SK-N-SH (cell line): Measurements from ENCODE around the gene NPIPB9.
"Not testable (repeated sequence)": the region's sequence is repeated elsewhere in the genome, so short reads cannot be mapped to it uniquely, and the experiment has no call there.

ENCODE experiments used
- EP300 ChIP-seq, 2 experiments: IDR thresholded peaks; 2 replicates each; pipeline versions ENCODE4 v1.4.0 to v1.6.1; 2012; ENCODE audit warnings: borderline replicate concordance in 1 of 2, low read depth in 1 of 2, low read length in 1 of 2
- GABPA ChIP-seq: IDR thresholded peaks from 2 replicates; pipeline ENCODE4 v1.4.0; 2012; ENCODE audit warnings: low read depth, mild to moderate bottlenecking
- PBX3 ChIP-seq: IDR thresholded peaks from 2 replicates; pipeline ENCODE4; 2012
- POLR2AphosphoS5 ChIP-seq: IDR thresholded peaks from 2 replicates; pipeline ENCODE4 v1.6.1; 2012; ENCODE audit warnings: low read depth, low read length
- TCF12 ChIP-seq: IDR thresholded peaks from 2 replicates; pipeline ENCODE4 v1.4.0; 2012
- TF ChIP-seq, protein P1 (sequence below): fragments of 200-600 bp; sonication (generic); IDR thresholded peaks from 2 replicates; pipeline ENCODE4 v1.6.1; 2017; ENCODE audit warnings: antibody characterized with exemption, mild to moderate bottlenecking, moderate library complexity
- TF ChIP-seq, protein P2 (sequence below): fragments of 150-350 bp; IDR thresholded peaks from 2 replicates; pipeline ENCODE4 v1.6.1; 2017; ENCODE audit warnings: antibody characterized with exemption, low read length, low read depth, borderline replicate concordance
- TF ChIP-seq, protein P3 (sequence below): IDR thresholded peaks from 2 replicates; pipeline ENCODE4 v1.6.1; 2012; ENCODE audit warnings: mild to moderate bottlenecking, low read depth, low read length, moderate library complexity

DNA sequence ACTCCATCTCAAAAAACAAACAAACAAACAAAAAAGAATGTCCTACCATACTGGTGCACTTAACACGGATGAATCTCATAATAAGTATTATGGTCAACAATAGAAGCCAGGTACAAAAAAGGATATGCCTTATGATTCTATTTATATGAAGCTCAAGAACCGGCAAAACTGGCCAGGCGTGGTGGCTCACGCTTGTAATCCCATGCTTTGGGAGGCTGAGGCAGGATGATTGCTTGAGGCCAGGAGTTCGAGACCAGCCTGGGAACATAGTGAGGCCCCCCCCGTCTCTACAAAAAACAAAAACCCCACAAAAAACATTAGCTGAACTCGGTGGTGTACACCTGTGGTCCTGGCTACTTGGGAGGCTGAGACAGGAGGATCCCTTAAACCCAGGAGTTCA is 47.3 kb upstream of the NPIPB9 start:
- TF ChIP-seq PBX3; EP300 (IDR thresholded peaks at IDR 0.05; ENCODE audit: borderline replicate concordance in 1 of 2, low read depth in 1 of 2, low read length in 1 of 2); POLR2AphosphoS5; GABPA; TCF12: not testable (repeated sequence)
- TF ChIP-seq, protein P1, sequence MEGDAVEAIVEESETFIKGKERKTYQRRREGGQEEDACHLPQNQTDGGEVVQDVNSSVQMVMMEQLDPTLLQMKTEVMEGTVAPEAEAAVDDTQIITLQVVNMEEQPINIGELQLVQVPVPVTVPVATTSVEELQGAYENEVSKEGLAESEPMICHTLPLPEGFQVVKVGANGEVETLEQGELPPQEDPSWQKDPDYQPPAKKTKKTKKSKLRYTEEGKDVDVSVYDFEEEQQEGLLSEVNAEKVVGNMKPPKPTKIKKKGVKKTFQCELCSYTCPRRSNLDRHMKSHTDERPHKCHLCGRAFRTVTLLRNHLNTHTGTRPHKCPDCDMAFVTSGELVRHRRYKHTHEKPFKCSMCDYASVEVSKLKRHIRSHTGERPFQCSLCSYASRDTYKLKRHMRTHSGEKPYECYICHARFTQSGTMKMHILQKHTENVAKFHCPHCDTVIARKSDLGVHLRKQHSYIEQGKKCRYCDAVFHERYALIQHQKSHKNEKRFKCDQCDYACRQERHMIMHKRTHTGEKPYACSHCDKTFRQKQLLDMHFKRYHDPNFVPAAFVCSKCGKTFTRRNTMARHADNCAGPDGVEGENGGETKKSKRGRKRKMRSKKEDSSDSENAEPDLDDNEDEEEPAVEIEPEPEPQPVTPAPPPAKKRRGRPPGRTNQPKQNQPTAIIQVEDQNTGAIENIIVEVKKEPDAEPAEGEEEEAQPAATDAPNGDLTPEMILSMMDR = not testable (repeated sequence)
- TF ChIP-seq, protein P2, sequence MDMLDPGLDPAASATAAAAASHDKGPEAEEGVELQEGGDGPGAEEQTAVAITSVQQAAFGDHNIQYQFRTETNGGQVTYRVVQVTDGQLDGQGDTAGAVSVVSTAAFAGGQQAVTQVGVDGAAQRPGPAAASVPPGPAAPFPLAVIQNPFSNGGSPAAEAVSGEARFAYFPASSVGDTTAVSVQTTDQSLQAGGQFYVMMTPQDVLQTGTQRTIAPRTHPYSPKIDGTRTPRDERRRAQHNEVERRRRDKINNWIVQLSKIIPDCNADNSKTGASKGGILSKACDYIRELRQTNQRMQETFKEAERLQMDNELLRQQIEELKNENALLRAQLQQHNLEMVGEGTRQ = not testable (repeated sequence)
- TF ChIP-seq, protein P3, sequence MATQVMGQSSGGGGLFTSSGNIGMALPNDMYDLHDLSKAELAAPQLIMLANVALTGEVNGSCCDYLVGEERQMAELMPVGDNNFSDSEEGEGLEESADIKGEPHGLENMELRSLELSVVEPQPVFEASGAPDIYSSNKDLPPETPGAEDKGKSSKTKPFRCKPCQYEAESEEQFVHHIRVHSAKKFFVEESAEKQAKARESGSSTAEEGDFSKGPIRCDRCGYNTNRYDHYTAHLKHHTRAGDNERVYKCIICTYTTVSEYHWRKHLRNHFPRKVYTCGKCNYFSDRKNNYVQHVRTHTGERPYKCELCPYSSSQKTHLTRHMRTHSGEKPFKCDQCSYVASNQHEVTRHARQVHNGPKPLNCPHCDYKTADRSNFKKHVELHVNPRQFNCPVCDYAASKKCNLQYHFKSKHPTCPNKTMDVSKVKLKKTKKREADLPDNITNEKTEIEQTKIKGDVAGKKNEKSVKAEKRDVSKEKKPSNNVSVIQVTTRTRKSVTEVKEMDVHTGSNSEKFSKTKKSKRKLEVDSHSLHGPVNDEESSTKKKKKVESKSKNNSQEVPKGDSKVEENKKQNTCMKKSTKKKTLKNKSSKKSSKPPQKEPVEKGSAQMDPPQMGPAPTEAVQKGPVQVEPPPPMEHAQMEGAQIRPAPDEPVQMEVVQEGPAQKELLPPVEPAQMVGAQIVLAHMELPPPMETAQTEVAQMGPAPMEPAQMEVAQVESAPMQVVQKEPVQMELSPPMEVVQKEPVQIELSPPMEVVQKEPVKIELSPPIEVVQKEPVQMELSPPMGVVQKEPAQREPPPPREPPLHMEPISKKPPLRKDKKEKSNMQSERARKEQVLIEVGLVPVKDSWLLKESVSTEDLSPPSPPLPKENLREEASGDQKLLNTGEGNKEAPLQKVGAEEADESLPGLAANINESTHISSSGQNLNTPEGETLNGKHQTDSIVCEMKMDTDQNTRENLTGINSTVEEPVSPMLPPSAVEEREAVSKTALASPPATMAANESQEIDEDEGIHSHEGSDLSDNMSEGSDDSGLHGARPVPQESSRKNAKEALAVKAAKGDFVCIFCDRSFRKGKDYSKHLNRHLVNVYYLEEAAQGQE = not testable (repeated sequence)
